ENCODE data around the gene IFFO2. TPM values are rescaled to one million over a fixed set of nuclear protein-coding genes. Genes with fewer than 3 reads are reported as not detected.

IFFO2 gene
- total RNA-seq, 1 donor from 2014 or later, result 7.6 TPM

GRCh38 chr1:18950401-18951026 is 6.0 kb downstream of the IFFO2 start:
- DNase-seq (ENCODE audit: low read depth in 2 of 2), result no peak

GRCh38 chr1:18949686-18950400 is 6.6 kb downstream of the IFFO2 start:
- peak in 1 of 2 donors; percentile 66 for DNase-seq (ENCODE audit: low read depth in 2 of 2)

GRCh38 chr1:18948913-18949685 is 7.4 kb downstream of the IFFO2 start:
- DNase-seq (ENCODE audit: low read depth in 2 of 2), result peak; percentile 41 to 53

DNA sequence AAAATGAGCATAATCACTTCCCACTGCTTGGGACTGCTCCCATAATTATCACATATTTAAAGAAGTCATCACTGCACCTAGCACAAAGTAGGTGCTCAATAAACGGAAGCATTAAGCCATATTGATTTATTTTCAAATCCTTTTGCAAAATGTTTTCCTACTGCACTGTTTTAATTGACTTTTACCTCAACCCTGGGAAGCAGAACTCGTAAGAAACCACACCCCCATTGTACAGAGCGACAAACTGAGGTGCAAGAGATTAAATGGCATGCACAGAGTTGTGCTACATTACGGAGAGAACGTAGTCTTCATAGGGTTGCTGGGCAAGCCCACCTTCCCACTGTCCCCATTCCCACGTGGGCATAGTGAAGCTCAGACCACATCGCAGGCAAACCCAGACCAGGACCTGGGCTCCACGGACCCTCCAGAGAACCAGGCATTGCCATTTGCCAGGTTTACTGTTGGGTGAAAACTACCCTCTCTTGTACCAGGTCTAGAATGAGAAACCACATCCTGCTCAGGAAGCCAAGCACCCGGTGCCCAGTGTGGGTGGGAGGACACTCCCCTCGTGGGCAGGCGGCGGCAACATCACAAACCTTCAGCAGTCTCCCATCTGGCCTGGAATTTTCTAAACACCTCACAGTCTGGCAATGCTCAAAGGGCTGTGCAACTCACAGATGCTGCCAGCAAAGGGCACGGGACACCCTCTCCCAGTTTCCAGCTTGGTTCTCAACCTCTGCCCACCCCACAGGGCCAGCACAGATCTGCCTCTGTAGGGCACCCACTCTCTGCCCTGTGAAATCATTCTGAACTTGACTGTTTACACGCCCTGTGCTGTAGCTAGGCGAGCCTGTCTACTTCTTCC is 8.2 kb downstream of the IFFO2 start:
- DNase-seq (ENCODE audit: low read depth in 2 of 2), result no peak

DNA sequence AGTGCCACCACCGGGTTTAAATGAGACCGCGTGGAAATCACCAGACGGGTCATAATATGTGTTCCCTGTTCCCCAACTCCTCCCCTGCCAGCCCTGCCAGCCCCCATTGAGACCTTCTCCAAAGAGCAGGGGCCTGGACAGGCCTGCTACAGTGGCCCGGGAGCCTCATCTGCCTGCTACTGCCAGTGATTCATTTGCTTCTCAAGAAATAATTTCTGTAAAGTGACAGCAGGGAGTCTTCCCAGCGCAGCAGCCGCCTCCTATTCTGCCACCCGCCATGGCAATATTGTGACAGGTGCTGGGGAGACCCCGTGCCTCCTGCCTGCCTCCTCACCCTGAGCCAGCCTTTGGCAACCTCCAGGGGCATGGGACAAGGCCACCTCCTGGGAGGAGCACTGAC is 8.9 kb downstream of the IFFO2 start:
- DNase-seq (ENCODE audit: low read depth in 2 of 2), result no peak

DNA sequence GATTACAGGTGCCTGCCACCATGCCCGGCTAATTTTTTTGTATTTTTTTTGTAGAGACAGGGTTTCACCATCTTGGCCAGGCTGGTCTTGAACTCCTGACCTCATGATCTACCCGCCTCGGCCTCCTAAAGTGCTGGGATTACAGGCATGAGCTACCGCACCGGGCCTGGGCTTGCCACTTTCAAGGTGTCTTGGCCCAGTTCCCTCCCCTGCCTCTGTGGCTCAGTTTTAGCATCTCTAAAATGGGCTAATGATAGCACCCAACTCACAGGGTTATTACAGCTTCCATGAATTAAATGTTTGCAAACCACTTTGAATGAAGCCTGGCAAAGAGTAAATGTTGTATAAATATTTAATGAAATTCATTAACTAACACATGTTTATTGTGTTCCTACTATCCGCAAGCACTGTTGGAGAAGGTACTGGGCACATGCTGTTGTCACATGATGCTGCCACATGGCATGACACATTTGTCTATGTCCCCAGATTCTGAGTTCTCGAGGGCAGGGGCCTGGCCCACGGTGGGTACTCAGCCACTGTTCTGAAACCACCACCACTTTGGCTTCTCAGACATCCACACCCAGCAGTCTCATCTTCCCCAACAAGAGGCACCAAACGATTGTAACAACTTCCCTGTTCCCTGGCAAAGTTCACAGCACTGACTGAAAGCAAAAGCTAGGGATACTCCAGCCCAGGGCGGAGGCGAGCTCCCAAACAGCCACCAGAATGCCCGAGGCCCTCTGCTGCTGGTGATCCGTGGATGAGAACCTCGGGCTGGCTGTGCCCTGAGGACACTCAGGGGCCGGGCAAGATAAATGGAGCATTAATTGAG is 9.7 kb downstream of the IFFO2 start:
- DNase-seq (ENCODE audit: low read depth in 2 of 2), result no peak

DNA sequence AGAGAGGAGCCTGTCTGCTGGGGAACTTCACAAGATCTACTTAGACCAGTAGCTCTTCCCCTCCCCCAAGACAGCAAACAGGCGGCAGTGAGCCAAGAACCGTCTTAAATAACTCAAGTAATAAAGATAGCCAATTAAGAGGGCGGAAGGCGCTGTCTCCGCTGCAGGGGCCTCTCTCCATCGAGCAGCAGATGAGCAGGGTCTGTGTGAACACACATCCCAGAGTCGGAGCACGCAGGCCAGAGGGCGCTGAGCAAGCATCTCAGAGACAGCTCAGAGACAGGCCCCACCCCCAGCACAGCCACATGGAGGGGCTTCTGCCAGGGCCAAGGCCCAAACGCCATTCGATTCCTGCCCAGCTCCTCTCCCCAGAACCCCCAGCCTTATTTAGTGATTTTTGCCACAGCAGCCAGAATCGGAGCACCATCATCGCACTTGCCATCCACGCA is 11.1 kb downstream of the IFFO2 start:
- DNase-seq (ENCODE audit: low read depth in 2 of 2), result no peak

- DNase-seq (ENCODE audit: low read depth in 2 of 2), result no peak
Observed at GRCh38 chr1:18944810-18945209, 11.7 kb downstream of the IFFO2 start.

- no peak for DNase-seq (ENCODE audit: low read depth in 2 of 2)
Observed at GRCh38 chr1:18943914-18944572, 12.4 kb downstream of the IFFO2 start.

- DNase-seq (ENCODE audit: low read depth in 2 of 2), result no peak
Observed at GRCh38 chr1:18943162-18943561, 13.3 kb downstream of the IFFO2 start.

- no peak for DNase-seq (ENCODE audit: low read depth in 2 of 2)
Observed at GRCh38 chr1:18942340-18942739, 14.1 kb downstream of the IFFO2 start.

DNA sequence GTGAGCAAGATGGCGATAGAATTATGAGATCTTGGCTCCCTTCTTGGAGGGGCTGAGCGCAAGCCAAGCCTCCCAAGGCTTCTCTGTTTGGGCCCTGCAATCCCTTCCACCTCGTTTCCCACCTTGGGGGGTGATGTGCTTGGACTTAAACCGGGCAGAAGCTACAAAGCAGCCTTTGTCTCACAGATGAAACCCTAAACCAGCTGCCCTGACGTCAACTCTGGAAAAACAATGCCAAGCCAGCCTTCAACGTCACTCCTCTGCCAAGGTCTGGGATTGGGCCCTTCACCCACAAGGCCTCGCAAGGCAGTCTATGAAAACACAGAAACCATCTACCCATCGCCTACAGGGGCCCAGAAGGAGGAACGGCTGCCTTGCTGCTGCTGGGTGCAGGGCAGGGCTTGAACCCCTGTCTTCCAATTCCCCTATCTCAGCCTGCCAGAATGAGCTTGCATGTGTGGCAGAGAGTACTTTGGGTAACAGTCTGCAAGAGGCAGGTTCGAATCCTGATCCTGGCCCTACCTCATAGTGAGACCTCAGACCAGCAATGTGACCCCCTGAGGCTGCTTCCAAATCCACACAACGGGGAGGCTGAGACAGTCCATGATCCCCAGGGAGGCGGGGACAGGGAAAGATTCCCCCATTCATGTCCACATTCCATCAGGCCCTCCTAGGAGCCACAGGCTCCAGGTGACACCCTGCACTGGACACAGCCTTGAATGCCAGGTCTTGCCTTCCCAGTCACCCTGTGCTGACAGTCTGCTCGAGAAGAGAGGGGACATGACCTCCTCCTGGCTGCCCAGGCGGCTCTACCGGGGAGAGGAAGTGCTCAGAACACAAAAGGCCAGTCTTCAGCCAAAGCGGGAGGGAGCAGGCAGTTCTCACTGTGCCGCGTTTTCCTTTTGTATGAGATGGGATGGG is 15.0 kb downstream of the IFFO2 start:
- DNase-seq (ENCODE audit: low read depth in 2 of 2), result peak in 1 of 2 donors; percentile 59

DNA sequence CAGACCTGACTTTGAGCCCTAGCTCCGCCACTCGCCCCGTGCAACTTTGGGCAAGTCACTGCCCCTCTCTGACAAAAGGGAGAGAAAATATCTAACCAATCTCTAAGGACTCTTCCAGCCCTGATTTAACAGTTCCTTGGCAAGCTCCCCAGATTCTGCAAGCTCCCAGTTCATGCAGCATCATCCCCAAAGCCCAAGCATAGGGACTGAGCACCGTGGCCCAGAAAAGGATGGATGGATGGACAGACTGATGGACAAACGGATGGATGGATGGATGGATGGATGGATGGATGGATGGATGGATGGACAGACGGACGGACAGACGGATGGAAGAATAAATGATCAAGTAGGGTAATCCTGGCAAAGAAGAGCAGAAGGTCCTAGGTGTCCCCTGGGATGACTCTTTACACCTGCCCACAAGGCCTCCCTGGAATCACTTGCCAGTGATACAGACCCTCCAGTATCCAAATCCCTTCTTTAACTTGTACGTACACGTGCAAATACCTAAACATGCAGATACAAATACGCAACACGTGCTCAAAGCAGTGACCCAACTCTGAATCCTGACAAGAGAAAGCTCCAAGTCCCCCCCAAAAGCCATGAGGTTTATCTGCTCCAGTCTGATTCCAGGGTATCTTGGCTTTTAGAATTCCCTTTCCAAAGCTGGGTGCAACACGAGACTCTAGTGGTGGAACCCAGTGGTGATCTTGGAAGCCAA is 16.0 kb downstream of the IFFO2 start:
- no peak for DNase-seq (ENCODE audit: low read depth in 2 of 2)

DNA sequence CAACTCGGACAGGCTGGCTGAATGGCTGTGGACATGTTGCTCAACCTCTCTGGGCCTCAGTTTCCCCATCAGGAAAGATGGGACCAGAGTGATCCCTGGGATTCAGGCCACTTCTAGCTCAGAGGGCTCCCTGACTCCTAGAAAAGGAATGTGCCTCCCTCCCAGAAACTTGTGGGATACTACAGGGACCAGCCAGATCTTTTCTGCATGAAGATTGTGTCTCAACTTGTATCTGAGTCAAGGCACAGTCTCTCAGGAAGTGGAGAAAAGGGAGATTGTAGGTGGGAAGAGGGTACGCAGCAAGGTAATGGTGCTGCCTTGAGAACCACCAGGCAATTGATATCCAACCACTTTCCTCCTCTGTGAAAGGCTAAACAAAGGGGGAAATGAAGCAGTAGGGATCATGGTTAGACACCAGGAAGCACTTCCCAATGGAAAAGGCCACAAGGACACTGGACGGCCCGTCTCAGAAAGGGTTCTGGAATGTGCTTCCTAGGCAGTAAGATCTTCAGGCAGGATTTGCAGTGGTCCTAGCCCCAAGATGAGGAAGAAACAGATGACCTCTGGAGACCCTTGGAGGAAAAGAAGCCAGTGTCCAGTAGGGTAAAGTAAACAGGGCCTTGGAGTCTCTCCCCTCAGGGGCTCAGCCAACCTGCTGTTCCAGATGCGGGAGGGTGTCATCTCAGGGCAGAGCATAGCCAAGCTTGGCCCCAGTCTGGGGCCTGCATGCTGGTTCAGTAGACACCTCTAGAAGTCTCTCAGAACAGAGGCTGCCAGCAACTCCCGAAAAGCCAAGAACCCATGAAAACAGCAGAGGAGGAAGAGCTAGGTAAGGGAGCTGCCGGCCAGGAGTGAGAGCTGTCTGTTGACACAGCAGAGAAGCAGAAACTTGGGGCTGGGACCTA is 16.8 kb downstream of the IFFO2 start:
- DNase-seq (ENCODE audit: low read depth in 2 of 2), result no peak

GRCh38 chr1:18938707-18939070 is 17.8 kb downstream of the IFFO2 start:
- DNase-seq (ENCODE audit: low read depth in 2 of 2), result no peak

- DNase-seq (ENCODE audit: low read depth in 2 of 2), result no peak
Observed at GRCh38 chr1:18938008-18938706, 18.3 kb downstream of the IFFO2 start.

DNA sequence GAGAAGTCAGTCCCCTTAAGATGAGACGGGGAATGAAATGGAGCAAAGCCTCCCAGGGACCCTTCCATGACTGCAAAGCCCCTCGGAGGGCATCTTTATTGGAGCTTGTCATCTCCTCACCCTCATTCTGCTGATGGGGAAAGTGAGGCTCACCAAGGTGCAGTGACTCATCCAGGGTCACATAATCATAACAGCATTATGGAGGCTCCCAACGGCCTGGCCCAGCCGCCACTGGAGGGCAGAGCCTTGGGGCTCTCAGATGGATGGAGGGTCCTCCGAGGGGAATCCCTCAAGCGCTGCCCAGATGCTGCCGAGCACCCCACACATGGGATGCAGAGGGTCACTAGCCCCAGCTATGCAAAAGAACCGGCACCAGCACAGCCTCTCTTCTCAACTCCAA is 18.9 kb downstream of the IFFO2 start:
- DNase-seq (ENCODE audit: low read depth in 2 of 2), result no peak

All from dermis microvascular lymphatic vessel endothelial cell (primary cell).